ENCODE data around the gene BNC2. TPM values are rescaled to one million over a fixed set of nuclear protein-coding genes. Genes with fewer than 3 reads are reported as not detected.

The BNC2 gene
- total RNA-seq, 4 donors from 2014 or later, result 17.2 to 26.7 (median 20.1) TPM

- no peak for TF ChIP-seq CTCF (IDR thresholded peaks at IDR 0.05; ENCODE audit: low read depth)
Measured at GRCh38 chr9:16499892-16500291, 370.6 kb downstream of the BNC2 start.

- no peak for TF ChIP-seq CTCF (IDR thresholded peaks at IDR 0.05; ENCODE audit: low read depth)
Measured at GRCh38 chr9:16496908-16497307, 373.6 kb downstream of the BNC2 start.

DNA sequence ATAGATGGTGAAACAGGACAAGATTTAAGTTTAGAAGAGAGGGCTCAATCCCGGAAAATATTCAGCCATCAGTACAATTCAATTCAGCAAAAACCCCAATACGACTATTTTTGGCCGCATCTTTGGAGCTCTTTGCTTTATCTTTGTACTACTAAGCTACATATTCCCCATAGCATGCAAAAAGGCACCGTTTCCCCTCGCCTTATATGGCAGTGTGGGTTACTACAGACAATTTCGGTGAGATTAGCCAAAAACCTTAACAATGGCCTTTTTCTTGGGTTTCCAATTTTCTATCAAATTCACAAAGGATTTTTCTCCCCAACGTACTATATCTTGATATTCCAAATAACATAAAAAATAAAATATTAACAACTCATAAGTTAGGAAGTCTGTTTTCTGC is 382.6 kb downstream of the BNC2 start:
- no peak for TF ChIP-seq CTCF (IDR thresholded peaks at IDR 0.05; ENCODE audit: low read depth)

GRCh38 chr9:16485575-16486321 is 384.7 kb downstream of the BNC2 start:
- TF ChIP-seq CTCF (IDR thresholded peaks at IDR 0.05; ENCODE audit: low read depth), result no peak

- TF ChIP-seq CTCF (IDR thresholded peaks at IDR 0.05; ENCODE audit: low read depth), result no peak
Measured at GRCh38 chr9:16485160-16485559, 385.3 kb downstream of the BNC2 start.

DNA sequence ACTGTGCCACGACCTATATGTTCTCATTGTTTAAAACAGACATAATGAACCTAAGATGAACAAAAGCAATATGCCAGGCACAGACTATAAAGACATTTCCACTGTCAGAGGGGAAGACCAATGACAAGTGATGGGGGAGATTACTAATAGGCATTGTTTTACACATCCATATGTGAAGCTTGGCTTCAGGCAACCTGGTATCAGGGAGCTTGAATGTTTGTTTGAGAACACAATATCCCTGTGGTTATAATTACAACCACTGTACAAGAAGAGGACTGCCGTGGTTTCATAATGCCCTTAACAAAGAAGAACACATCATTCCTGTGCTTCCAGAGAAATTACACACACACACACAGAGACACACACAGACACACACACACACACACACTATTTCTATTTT is 385.7 kb downstream of the BNC2 start:
- TF ChIP-seq CTCF (IDR thresholded peaks at IDR 0.05; ENCODE audit: low read depth), result no peak

- no peak for TF ChIP-seq CTCF (IDR thresholded peaks at IDR 0.05; ENCODE audit: low read depth)
Measured at GRCh38 chr9:16484180-16484579, 386.3 kb downstream of the BNC2 start.

Measured in subcutaneous adipose tissue (tissue), 4 donors.